ENCODE results near the gene TLR8. TPM values are rescaled to one million over a fixed set of nuclear protein-coding genes. Genes with fewer than 3 reads are reported as not detected.
"Not testable (repeated sequence)": the region's sequence is repeated elsewhere in the genome, so short reads cannot be mapped to it uniquely, and the experiment has no call there.

TLR8 gene
- total RNA-seq, 2 experiments from 2014 or later: 0.11 to 0.17 TPM

DNA sequence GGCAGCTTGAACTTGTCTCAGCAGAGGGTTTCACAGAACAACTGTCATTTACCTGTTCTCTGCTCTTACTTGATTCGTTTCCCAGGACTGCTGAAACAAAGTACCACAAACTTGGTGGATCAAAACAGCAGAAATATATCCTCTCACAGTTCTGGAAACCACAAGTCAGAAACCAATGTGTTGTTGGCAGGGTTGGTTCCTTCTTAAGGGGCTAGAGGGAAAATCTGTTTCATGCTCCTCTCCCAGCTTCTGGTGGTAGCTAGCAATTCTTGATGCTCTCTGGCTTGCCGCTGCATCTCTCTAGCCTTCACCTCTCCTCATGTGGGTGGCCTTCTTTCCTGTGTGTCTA lies 4.7 kb downstream of the TLR8 start:
- Mint-ChIP-seq H3K4me3 (no peak overlapping the region), H3K36me3 (no peaks in the 10 kb centered on the region), H3K27ac (no peak overlapping the region), H3K27me3 (no peaks in the 10 kb centered on the region), H3K4me1 (peaks cover 13% of the 10 kb centered on the region), H3K9me3 (no peaks in the 10 kb centered on the region)
- DNase-seq (no peak), ATAC-seq (ENCODE audit: low read depth) (no peak)
- POLR2A ChIA-PET: no interaction called here

- Mint-ChIP-seq H3K4me1 (peaks cover 13% of the 10 kb centered on the region), H3K36me3 (no peaks in the 10 kb centered on the region), H3K4me3 (no peak overlapping the region), H3K9me3 (no peaks in the 10 kb centered on the region), H3K27me3 (no peaks in the 10 kb centered on the region), H3K27ac (no peak overlapping the region)
- ATAC-seq (ENCODE audit: low read depth): no peak
- POLR2A ChIA-PET: no interaction called here
- DNase-seq: no peak
Observed at GRCh38 chrX:12912791-12913482, 6.5 kb downstream of the TLR8 start.

- Mint-ChIP-seq H3K4me1 (no peaks in the 10 kb centered on the region), H3K36me3 (no peaks in the 10 kb centered on the region), H3K9me3 (no peaks in the 10 kb centered on the region), H3K4me3 (no peak overlapping the region), H3K27ac (no peak overlapping the region), H3K27me3 (no peaks in the 10 kb centered on the region)
- DNase-seq (no peak), ATAC-seq (ENCODE audit: low read depth) (no peak)
- POLR2A ChIA-PET: interaction anchor here (0.5 kb wide), 1 partner anchor 16 kb away, joined by 7 read pairs; no protein-coding TSS in a partner anchor
Observed at GRCh38 chrX:12917753-12918152, 11.3 kb downstream of the TLR8 start.

GRCh38 chrX:12919051-12919450 lies 12.6 kb downstream of the TLR8 start:
- ATAC-seq (ENCODE audit: low read depth) (no peak), DNase-seq (no peak)
- Mint-ChIP-seq H3K36me3 (no peaks in the 10 kb centered on the region), H3K9me3 (no peaks in the 10 kb centered on the region), H3K4me3 (no peak overlapping the region), H3K4me1 (no peaks in the 10 kb centered on the region), H3K27ac (no peak overlapping the region), H3K27me3 (no peaks in the 10 kb centered on the region)
- POLR2A ChIA-PET: no interaction called here

- no peak for ATAC-seq (ENCODE audit: low read depth)
- DNase-seq: no peak
- Mint-ChIP-seq H3K36me3 (no peaks in the 10 kb centered on the region), H3K4me3 (no peak overlapping the region), H3K27me3 (peaks cover 2% of the 10 kb centered on the region), H3K4me1 (no peaks in the 10 kb centered on the region), H3K9me3 (no peaks in the 10 kb centered on the region), H3K27ac (no peak overlapping the region)
- POLR2A ChIA-PET: no interaction called here
Observed at GRCh38 chrX:12919620-12920019, 13.2 kb downstream of the TLR8 start.

DNA sequence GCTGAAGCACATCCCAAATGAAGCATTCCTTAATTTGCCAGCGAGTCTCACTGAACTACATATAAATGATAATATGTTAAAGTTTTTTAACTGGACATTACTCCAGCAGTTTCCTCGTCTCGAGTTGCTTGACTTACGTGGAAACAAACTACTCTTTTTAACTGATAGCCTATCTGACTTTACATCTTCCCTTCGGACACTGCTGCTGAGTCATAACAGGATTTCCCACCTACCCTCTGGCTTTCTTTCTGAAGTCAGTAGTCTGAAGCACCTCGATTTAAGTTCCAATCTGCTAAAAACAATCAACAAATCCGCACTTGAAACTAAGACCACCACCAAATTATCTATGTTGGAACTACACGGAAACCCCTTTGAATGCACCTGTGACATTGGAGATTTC lies 14.6 kb downstream of the TLR8 start:
- ATAC-seq (ENCODE audit: low read depth): no peak
- Mint-ChIP-seq H3K36me3 (no peaks in the 10 kb centered on the region), H3K4me3 (no peak overlapping the region), H3K27ac (no peak overlapping the region), H3K4me1 (no peaks in the 10 kb centered on the region), H3K9me3 (peaks cover 3% of the 10 kb centered on the region), H3K27me3 (peaks cover 2% of the 10 kb centered on the region)
- POLR2A ChIA-PET: no interaction called here
- DNase-seq: no peak

DNA sequence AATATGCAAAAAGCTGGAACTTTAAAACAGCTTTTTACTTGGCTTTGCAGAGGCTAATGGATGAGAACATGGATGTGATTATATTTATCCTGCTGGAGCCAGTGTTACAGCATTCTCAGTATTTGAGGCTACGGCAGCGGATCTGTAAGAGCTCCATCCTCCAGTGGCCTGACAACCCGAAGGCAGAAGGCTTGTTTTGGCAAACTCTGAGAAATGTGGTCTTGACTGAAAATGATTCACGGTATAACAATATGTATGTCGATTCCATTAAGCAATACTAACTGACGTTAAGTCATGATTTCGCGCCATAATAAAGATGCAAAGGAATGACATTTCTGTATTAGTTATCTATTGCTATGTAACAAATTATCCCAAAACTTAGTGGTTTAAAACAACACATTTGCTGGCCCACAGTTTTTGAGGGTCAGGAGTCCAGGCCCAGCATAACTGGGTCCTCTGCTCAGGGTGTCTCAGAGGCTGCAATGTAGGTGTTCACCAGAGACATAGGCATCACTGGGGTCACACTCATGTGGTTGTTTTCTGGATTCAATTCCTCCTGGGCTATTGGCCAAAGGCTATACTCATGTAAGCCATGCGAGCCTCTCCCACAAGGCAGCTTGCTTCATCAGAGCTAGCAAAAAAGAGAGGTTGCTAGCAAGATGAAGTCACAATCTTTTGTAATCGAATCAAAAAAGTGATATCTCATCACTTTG lies 15.6 kb downstream of the TLR8 start:
- Mint-ChIP-seq H3K9me3 (peaks cover 3% of the 10 kb centered on the region), H3K27ac (no peak overlapping the region), H3K4me1 (no peaks in the 10 kb centered on the region), H3K4me3 (no peak overlapping the region), H3K36me3 (no peaks in the 10 kb centered on the region), H3K27me3 (peaks cover 2% of the 10 kb centered on the region)
- ATAC-seq (ENCODE audit: low read depth) (no peak), DNase-seq (no peak)
- POLR2A ChIA-PET: no interaction called here

- no peak overlapping the region for H3K27ac Mint-ChIP-seq
Observed at GRCh38 chrX:12922599-12922919, 16.1 kb downstream of the TLR8 start.

GRCh38 chrX:12929701-12930100 lies 23.3 kb downstream of the TLR8 start:
- Mint-ChIP-seq H3K4me1 (no peaks in the 10 kb centered on the region), H3K27ac (no peak overlapping the region), H3K4me3 (no peak overlapping the region), H3K9me3 (peaks cover 3% of the 10 kb centered on the region), H3K36me3 (peaks cover 3% of the 10 kb centered on the region), H3K27me3 (no peaks in the 10 kb centered on the region)
- POLR2A ChIA-PET: no interaction called here
- ATAC-seq (ENCODE audit: low read depth): no peak
- DNase-seq: no peak

More at GRCh38 chrX:12922599-12922919, 16.1 kb downstream of the TLR8 start:
- peaks cover 2% of the 10 kb centered on the region for H3K27me3 Mint-ChIP-seq
- H3K36me3 Mint-ChIP-seq: no peaks in the 10 kb centered on the region
- no peak overlapping the region for H3K4me3 Mint-ChIP-seq
- POLR2A ChIA-PET: no interaction called here
- no peaks in the 10 kb centered on the region for H3K4me1 Mint-ChIP-seq
- peaks cover 3% of the 10 kb centered on the region for H3K9me3 Mint-ChIP-seq
- DNase-seq: no peak
- ATAC-seq (ENCODE audit: low read depth): no peak

DNA sequence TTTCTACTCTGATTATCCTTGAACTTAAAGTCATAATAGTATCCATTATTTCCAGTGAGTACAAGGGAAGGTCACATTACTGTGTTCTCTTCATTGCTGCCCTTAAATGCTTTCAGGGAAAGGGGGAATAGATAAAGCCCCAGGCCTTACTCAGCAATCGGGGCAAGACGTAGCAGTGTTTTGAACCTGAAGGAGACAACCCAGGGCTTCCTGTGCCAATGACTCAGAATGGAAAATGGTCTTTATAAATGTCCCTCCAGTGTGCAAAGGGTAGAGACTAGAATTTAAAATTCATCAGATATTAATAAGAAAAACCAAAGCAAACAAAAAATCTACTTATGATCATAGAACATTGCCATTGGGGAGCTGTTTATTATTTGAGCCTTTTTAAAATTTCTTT lies 23.7 kb downstream of the TLR8 start:
- Mint-ChIP-seq H3K36me3 (peaks cover 3% of the 10 kb centered on the region), H3K9me3 (peaks cover 3% of the 10 kb centered on the region), H3K27me3 (no peaks in the 10 kb centered on the region), H3K4me3 (no peak overlapping the region), H3K4me1 (no peaks in the 10 kb centered on the region), H3K27ac (no peak overlapping the region)
- DNase-seq: no peak
- no peak for ATAC-seq (ENCODE audit: low read depth)
- POLR2A ChIA-PET: no interaction called here

GRCh38 chrX:12932244-12932643 lies 25.8 kb downstream of the TLR8 start:
- no peaks in the 10 kb centered on the region for H3K27me3 Mint-ChIP-seq
- POLR2A ChIA-PET: no interaction called here

GRCh38 chrX:12934850-12935249 lies 28.4 kb downstream of the TLR8 start:
- no peak for ATAC-seq (ENCODE audit: low read depth)
- Mint-ChIP-seq H3K27me3 (no peaks in the 10 kb centered on the region), H3K36me3 (peaks cover 4% of the 10 kb centered on the region), H3K4me1 (no peaks in the 10 kb centered on the region), H3K9me3 (peaks cover 2% of the 10 kb centered on the region), H3K4me3 (no peak overlapping the region), H3K27ac (no peak overlapping the region)
- POLR2A ChIA-PET: no interaction called here
- no peak for DNase-seq

More at GRCh38 chrX:12932244-12932643, 25.8 kb downstream of the TLR8 start:
- ATAC-seq (ENCODE audit: low read depth) (no peak), DNase-seq (no peak)
- Mint-ChIP-seq H3K9me3 (peaks cover 2% of the 10 kb centered on the region), H3K4me1 (no peaks in the 10 kb centered on the region), H3K27ac (no peak overlapping the region), H3K36me3 (peaks cover 3% of the 10 kb centered on the region), H3K4me3 (no peak overlapping the region)

DNA sequence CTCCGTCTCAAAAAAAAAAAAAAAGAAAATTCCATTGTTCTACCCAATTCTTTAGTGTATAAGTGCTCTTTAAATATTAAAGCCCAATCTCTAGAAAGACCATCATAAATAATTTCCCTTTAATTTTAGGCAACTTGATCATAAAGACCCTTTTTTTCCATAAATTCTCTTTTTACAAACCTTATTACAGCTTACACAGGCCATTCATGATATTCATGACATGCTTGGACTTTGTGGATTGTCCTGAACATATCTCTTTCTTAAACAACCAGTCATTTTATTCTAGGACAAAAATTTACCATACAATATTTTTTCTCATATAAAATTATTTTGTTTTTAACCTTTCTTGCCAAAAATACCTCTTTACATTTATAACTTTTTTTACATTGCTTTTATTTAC lies 30.5 kb downstream of the TLR8 start:
- POLR2A ChIA-PET: no interaction called here
- Mint-ChIP-seq H3K36me3 (peaks cover 4% of the 10 kb centered on the region), H3K4me3 (no peak overlapping the region), H3K27me3 (no peaks in the 10 kb centered on the region), H3K9me3 (peaks cover 4% of the 10 kb centered on the region), H3K4me1 (no peaks in the 10 kb centered on the region), H3K27ac (no peak overlapping the region)
- DNase-seq (no peak), ATAC-seq (ENCODE audit: low read depth) (no peak)

DNA sequence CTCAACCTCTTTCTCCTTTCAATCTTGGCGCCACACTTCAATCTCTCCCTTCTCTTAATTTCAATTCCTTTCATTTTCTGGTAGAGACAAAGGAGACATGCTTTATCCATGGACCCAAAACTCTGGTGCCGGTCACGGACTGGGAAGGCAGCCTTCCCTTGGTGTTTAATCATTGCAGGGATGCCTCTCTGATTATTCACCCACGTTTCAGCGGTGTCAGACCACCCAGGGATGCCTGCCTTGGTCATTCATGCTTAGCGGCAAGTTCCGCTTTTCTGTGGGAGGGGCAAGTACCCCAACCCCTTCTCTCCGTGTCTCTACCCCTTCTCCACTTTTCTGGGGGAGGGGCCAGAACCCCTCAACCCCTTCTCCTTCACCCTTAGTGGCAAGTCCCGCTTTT lies 34.1 kb downstream of the TLR8 start:
- POLR2A ChIA-PET; H3K27ac Mint-ChIP-seq; H3K27me3 Mint-ChIP-seq; H3K9me3 Mint-ChIP-seq; H3K4me1 Mint-ChIP-seq; H3K36me3 Mint-ChIP-seq; DNase-seq; ATAC-seq (ENCODE audit: low read depth); H3K4me3 Mint-ChIP-seq: not testable (repeated sequence)

All from activated naive CD8-positive, alpha-beta T cell treated with anti-CD3 and anti-CD28 coated beads, Interleukin-2, amount 10 ng/mL, durations not matched to agents 7 days and 5 days (primary cell).